Dedifferentiated amniotic fluid mesenchymal stem cell (primary cell): ENCODE measurements around the gene DSTYK.
A peak's percentile ranks its signal among the peaks of the same experiment; 100 is the strongest.
"Not testable (repeated sequence)": the region's sequence is repeated elsewhere in the genome, so short reads cannot be mapped to it uniquely, and the experiment has no call there.

Experiments used
- DNase-seq: peaks from one replicate; pipeline ENCODE4 v3.0.0-alpha.2; 2016; ENCODE audit errors: extremely low spot score

Gene DSTYK

DNA sequence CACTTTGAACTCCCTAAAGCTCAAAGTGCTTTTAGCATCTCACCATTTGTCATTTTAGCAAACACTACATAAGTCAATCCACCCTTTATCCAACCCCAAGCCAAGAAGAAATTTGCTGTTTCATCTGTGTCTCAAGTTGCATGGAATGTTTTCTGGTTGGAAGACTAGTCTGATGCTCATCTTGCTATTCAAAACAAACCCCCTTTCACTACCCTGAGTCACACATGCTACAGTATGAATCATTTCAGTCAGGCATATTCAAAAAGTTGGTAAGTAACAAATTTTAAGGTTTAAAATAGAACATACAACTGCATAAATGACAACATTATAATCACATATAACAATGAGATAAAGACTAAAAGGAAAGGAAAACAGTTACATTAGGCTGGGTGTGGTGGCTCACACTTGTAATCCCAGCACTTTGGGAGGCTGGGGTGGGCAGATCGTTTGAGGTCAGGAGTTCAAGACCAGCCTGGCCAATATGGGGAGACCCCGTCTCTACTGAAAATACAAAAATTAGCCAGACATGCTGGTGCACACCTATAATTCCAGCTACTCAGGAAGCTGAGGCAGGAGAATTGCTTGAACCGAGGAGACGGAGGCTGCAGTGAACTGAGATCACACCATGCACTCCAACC lies 38.7 kb downstream of the DSTYK start:
- DNase-seq, result peak; percentile 98

DNA sequence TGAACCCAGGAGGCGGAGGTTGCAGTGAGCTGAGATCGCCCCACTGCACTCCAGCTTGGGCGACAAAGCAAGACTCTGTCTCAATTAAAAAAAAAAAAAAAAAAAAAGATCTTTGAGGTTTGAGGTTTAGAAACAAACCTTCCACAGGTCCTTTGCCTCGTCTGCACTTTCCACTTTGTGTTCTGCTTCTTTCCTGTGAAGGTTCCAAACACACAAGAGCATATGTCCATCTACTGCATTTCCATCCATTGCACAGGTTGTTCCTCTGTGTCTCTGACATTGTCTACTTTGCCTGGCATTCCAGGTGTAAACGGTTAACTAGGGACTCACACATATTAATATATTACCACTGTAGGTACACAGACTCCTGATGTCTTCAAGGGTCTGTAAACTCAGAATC lies 40.1 kb downstream of the DSTYK start:
- DNase-seq, result no peak

DNA sequence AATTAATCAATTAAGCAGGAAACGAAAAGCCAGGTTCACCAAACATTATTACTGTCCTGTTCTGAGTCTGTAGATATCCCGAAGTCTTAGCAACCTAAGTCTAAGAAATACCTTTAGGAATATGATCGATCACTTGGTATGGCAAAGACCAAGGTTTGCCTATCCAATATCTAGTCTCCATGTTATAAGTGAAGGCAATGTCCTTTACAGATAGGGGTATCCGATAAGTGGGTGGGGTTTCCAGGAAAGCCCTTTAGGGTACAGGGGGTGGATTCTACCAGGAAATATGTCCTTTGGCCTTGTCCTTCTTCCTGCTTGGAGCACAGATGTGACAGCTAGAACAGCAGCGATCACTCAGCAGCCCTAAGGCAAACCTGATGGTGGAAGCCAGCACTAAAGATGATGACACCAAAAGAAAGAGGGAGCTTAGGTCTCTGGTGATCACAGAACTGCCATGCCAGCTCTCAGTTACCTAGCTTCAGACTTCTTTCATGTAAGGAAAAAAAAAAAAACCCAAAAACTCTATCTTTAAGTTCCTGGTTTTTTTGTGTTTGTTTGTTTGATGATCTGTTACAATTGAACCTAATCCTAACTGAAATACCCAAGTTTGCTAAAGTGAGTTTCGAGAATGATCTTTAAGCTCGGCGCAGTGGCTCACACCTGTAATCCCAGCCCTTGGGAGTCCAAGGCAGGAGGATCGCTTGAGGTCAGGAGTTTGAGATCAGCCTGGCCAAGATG lies 40.8 kb downstream of the DSTYK start:
- no peak for DNase-seq

DNA sequence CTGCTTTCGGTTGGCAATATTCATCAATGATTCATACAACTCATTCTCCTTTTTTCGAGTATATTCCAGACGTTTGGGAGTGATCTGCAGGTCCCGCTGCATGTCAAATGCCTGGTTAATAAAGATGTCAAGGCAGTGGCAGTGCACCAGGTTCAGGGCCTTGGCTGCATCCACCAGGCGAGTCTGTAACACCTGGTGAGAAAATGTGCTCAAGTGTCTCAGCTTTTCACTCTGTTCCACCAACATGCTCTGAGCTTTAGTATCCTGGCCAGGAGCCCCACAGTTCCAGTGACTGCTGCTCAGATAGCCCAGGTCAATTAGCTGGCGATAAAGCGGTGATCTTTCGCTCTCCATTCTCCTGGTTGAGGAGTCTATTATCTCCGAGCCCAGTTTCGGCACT lies 42.3 kb downstream of the DSTYK start:
- no peak for DNase-seq

DNA sequence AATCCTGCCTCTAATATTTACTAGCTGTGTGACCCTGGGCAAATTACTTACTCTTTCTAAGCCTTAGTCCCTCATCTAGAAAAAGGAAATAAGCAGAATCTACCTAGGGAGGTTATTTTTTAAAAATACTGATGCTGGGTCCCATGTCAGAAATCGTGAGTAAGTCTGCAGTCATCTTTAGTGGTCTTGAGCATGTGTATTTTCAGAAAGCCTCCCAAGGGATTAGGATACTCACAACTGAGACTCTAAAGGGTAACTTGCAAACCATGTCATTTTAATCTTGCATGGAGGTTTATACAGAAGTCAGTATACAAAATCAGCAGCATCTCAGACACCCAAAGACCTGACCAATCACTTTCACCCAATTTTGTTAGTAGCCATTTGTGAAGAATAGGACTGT lies 43.2 kb downstream of the DSTYK start:
- no peak for DNase-seq

DNA sequence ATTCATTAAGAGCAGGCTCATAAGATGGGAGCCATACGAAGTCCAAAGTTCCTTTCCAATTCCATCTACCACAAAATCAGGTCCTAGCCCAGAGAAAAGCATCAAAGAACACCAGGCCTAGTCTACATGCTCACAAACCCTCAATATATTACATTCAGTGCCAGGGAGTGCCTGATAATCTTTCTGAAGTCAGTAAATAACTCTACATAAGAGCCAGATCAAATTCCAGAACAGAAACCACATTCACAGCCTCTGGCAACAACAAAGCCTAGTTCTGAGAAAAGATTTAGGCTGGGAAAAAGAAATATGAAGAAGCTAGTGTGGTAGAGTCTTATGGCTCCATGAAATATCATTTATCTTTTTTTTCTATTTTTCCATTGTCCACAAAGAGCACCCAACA lies 49.2 kb downstream of the DSTYK start:
- peak; percentile 73 for DNase-seq

DNA sequence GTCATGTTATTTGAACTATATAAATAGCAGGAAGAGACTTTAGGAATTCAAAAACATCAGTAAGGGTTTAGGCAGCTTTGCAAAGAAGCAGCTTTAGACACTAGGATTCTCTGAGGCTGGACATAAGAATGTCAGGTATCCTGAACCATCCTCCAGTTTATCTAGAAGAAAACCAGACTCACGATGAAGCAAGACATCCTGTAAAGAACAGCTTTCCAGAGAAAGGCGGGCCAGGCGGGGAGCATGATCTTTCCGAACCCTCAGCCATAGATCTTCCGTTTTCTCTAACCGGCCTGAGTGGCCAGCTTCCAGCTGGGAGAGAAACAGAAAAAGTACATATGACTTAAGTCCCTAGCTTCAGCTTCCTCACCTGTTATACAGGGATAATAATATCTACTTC lies 50.4 kb downstream of the DSTYK start:
- no peak for DNase-seq

DNA sequence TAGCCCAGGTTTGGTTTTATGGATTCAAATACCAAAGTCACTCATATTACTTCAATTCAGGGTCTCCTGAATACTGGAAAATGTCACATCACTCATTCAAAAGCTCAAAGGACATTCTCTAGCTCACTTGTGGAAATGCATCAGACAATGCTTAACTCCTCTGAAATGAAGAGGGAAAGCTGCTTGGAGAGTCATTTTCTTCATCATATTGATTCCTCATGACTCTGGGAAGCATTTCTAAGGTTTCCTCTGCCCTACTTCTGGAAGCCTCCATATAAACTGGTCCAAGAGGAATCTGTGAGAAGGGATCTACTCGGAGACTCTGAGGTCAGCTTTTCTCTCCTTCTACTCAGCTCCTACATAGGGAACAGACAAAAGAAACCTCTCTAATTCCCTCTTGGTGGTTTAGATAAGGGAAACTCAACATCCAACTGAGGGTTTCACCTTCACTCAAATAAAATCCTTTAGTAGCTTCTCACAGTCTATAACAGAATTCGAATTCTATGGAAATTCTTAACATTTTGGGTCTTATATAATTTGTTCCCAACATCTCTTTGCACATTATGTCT lies 53.4 kb downstream of the DSTYK start:
- no peak for DNase-seq

DNA sequence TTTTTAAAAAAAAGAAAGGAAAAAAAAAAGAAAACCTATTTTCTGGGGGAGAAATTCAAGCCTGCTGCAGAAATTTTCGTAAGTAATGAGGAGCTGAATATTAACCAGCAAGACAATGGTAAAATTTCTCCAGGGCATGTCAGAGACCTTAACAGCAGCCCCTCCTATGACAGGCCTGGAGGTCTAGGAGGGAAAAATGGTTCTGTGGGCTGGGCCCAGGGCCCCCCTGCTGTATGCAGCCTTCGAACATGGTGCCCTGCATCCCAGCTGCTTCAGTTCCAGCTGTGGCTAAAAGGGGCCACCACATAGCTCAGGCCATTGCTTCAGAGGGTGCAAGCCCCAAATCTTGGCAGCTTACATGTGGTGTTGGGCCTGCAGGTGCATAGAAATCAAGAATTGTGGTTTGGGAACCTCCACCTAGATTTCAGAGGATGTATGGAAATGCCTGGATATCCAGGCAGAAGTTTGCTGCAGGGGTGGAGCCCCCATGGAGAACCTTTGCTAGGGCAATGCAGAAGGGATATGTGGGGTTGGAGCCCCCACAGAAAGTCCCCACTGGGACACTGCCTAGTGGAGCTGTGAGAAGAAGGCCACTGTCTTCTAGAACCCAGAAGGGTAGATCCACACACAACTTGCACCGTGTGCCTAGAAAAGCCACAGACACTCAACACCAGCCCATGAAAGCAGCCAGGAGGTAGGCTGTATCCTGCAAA lies 55.7 kb downstream of the DSTYK start:
- not testable (repeated sequence) for DNase-seq

DNA sequence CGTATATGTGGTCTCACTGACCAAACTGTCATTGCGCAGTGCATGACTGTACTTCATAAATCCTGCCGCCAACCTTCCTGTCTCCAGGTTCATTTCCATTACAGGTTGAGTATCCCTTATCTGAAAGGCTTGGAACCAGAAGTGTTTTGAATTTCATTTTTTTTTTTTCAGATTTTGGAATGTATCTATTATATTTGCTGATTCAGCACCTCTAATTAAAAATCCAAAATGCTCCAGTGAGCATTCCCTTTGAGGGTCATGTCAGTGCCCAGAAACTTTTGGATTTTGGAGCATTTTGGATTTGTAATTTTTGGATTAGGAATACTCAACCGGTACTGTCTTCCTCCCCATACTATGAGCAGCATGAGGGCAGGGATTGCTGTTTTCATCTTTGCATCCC lies 59.0 kb downstream of the DSTYK start:
- DNase-seq, result no peak

DNA sequence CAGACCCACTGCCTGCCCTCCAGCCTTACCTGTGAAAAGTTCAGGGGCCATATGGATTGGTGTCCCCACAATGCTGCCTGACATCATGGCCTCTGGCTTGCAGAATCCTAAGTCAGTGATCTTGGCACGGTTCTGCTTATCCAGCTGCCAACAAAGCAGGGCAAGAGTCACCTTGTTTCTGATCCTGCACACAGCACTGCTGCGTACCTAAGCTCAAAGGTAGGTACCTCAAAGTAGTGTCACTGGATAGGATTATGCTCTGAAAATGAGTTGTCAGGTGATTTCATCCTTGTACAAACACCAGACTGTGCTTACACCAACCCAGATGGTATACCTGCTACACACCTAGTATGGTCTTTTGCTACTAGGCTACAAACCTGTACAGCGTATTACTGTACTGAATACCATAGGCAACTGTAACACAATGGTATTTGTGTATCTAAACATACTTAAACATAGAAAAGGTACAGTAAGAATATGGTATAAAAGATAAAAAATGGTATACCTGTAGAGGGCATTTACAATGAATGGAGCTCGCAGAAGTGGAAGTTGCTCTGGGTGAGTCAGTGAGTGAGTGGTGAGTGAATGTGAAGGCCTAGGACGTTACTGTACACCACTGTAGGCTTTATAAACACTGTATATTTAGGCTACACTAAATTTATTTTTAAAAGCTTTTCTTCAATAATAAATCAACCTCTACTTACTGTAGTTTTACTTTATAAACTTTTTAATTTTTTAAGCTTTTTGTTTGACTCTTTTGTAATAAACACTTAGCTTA lies 60.7 kb downstream of the DSTYK start:
- DNase-seq, result no peak

DNA sequence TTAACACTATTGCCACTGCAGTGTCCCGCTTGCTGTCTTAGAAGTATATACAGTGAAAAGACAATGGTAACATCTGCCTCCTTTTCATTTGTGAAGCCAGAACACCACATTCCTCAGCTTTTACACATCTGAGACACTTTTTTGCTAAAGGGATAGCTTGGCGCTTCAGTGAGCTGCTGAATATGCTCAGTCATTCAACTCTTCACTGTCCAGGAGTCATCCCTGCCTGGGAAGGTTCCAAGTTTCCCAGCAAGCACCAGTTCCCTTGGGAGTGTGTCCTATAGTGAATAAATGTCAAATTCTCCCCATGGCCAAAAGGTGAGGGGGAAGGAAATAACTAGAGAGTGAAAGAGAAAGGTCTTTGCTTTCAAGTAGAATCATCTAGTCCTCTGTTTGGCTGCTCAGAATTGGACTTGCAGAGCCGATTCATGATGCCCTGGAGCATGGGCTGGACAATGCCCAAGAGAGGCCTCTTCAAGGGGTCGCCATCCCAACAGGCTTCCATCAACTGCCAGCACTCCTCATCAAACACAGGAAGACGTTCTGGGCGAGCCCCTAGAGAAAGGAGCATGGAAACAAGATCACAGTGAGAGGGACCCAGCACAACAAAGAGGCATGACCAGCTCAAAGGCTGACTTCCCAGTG lies 64.2 kb downstream of the DSTYK start:
- DNase-seq, result no peak

DNA sequence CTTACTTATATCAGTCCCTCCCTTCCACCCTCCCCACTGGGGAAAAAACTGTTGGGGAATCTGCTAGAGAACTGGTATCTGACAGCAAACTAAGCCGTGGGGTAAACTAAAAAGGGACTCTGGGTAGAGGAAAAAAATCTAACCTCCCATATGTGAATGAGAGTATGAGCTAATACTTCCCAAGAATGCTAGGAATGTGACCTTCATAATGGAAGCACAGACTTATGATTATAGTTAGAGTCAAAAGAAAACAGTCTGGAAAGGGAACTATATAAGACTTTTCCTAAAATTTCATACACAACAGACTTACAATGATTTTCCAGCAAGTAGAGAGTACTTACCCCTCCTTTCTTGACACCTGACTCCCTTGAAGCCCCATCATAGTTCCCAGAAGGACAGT lies 66.8 kb downstream of the DSTYK start:
- DNase-seq, result peak; percentile 74

DNA sequence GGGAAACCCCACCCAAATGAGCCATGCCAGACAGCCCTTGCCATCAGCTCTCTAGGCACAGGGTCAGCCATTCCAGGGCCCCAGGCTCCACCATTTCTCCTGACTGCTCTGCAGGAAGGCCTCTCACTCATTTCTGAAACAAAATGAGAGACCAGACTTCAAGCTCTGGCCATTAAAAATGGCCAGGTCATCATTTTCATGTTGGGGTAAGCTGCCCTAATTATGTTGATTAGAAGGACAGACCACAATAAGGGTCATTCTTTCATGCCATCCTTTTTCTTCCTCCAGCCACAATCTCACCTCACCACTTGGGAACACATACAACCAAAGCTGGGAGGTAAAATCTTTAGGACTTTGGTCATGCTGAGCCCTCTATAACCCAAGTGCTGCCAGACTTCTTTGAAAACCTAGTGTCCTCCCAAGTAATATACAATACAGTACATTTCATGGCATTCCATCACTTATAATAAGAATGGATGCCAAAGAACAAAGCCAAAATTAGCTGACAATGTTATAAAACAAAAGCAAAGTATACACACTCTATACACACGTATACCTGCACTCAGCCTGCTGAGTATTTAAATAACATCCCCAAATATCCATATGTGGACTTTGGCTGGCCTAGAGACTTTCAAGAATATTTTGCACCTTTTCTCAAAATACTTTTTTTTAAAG lies 67.3 kb downstream of the DSTYK start:
- DNase-seq, result no peak

DNA sequence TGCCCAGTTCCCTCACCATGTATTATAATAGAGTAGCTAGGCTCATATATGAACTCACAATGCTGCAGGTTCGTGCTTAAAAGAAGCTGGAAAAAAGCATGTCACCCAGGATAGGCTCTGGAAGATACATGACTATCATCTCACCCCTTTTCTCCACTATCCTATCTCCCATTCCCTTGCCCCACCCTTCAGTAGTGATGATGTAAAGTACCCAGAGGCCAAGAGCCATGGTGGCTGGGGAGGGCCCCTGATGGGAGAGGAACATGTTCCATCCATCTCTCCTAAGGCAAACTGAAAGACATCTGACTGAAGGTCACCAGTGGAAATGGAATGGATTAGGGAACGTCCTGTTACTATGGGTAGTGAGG lies 69.4 kb downstream of the DSTYK start:
- no peak for DNase-seq

DNA sequence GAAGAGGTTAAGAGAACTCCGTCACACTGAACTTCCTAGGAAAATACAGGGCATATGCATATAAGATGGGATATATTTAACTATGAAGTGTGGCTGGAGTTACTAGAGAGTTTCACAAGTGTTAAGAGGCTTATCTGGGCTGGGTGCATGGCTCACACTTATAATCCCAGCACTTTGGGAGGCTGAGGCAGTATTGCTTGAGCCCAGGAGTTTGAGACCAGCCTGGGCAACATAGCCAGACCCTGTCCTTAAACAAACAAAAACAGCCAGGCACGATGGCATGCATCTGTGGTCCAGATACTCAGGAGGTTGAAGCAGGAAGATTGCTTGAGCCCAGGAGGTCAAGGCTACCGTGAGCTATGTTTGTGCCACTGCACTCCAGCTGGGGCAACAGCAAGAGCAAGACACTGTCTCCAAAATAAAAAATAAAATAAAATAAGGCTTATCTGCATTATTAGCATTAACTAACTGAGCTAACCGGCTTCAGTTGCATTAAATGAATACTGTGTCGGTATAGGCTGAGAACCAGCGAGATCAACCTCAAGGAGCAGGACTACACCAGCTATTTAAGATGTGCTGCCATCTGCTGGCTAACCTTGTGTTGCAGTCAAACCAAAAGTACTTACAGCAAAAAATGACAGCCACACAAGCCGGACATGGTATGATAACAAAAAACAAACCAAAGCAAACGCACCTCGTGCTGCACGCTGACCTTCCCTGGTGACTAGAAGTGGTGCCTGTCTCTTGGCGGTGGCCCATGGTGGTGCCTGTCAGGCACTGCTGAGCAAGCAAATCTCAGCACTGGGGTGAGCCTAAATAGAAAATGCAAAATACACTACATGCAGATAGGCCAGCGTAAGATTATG lies 70.0 kb downstream of the DSTYK start:
- peak; percentile 84 for DNase-seq

DNA sequence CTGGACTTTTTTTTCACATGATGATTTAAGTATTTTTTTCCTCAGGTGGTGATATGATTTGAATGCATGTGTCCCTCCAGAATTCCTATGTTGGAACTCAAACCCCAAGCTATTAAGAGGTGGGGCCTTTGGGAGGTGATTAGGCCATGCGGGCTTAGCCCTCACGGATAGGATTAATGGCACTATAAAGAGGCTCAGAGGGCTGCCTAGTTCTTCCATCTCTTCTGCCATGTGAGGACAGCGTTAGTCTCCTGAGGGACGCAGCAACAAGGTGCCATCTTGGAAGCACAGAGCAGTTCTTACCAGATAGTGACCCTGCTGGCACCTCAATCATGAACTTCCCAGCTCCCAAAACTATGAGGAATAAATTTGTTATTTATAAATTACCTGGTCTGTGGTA lies 71.4 kb downstream of the DSTYK start:
- DNase-seq, result no peak

DNA sequence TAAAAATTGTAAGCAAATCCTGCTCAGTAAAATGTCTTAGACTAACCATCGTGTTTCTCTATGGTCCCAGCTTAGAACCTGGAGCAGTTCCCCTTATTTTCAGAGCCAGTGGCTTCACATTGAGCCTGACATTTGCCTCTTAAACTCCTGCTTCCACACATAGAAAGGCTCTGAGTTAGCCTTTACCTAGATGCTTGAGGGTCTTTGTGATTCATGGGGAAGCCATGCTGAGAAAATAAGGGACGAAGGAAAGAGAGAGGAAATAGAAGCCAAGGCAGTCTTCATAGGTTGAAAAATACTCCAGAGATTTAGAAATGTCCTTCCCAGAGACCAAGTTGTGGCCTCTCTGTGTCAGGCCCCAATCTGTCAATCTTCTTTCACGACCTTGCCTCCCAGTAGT lies 73.6 kb downstream of the DSTYK start:
- DNase-seq, result no peak

DNA sequence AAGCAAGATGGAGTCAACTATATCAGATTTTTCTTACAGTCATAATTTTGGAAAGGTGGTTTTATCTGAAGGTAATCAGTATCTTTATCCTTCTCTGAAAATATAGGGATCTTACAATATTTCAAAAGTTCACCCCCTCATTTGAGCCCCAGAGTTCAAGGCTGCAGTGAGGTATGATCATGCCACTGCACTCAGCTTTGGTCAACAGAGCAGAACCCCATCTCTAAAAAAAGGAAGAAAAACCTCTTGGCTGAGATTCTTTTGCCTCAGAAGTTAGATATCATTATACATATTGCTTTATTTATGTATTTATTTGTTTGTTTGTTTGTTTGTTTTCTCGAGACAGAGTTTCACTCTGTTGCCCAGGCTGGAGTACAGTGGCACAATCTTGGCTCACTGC lies 78.2 kb downstream of the DSTYK start:
- no peak for DNase-seq

DNA sequence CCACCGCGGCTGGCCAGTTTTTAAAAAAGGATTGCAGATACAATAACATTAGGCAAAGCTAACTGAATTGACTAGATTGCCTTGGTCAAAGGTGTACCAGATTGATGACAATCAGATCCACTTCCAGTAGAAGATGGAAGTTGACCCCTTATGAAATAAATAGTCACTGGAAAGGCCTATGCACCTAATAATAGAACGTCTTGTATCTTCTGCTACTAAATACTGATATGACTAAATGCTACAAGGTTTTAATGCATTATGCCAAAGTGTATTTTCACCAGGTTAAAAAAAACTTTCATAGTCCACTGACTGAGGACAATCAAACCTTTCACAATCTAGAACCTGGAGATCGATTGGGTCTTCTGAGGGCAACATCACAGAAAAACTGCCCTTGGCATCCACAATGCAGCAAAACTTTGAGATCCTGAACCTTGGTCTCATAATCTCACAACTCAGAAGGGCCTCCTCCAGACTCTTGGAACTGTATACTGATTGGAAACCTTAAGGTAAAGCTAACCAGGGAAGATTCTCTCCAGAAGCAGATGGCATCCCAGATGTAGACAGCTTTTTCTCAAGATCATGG lies 82.0 kb downstream of the DSTYK start:
- DNase-seq, result no peak
